Neural progenitor cell (in vitro differentiated cells): ENCODE measurements around the gene KLHL30. TPM values are rescaled to one million over a fixed set of nuclear protein-coding genes. Genes with fewer than 3 reads are reported as not detected.

Source experiments
- DNase-seq: peaks from one replicate; pipeline ENCODE4 v3.0.0-alpha.2; 2016; ENCODE audit warnings: low spot score
- H2AFZ ChIP-seq: fragments of 200-600 bp; sonication (generic); replicated peaks from 2 replicates; pipeline ENCODE4 v1.6.1; 2016; ENCODE audit warnings: antibody characterized with exemption
- H3F3A ChIP-seq: fragments of 200-600 bp; sonication (generic); 2 replicates; pipeline ENCODE4 v1.6.1; 2016; ENCODE audit warnings: antibody characterized with exemption, low read depth
- H3K27ac ChIP-seq: fragments of 200-600 bp; sonication (generic); 2 replicates; pipeline ENCODE4 v1.5.1; 2016; ENCODE audit warnings: mild to moderate bottlenecking
- H3K27me3 ChIP-seq: fragments of 200-600 bp; sonication (generic); 2 replicates; pipeline ENCODE4 v1.6.1; 2016; ENCODE audit warnings: mild to moderate bottlenecking, moderate library complexity
- H3K36me3 ChIP-seq: fragments of 200-600 bp; sonication (generic); 2 replicates; pipeline ENCODE4 v1.5.1; 2016
- H3K4me1 ChIP-seq: fragments of 200-600 bp; sonication (generic); 2 replicates; pipeline ENCODE4 v1.6.1; 2016; ENCODE audit warnings: mixed run types
- H3K4me2 ChIP-seq: fragments of 200-600 bp; sonication (generic); 2 replicates; pipeline ENCODE4 v1.6.1; 2016
- H3K4me3 ChIP-seq: fragments of 200-600 bp; sonication (generic); 2 replicates; pipeline ENCODE4 v1.5.1; 2016
- H3K79me2 ChIP-seq: fragments of 200-600 bp; sonication (generic); 2 replicates; pipeline ENCODE4 v1.6.1; 2016; ENCODE audit warnings: low read depth
- H3K9ac ChIP-seq: fragments of 200-600 bp; sonication (generic); 2 replicates; pipeline ENCODE4 v1.6.1; 2016
- H3K9me3 ChIP-seq: fragments of 200-600 bp; sonication (generic); 2 replicates; pipeline ENCODE4 v1.5.1; 2016; ENCODE audit warnings: low read depth
- H4K20me1 ChIP-seq: fragments of 200-600 bp; sonication (generic); 2 replicates; pipeline ENCODE4 v1.6.1; 2016; ENCODE audit warnings: low read depth
- H3K27ac Mint-ChIP-seq: 3 replicates; pipeline ENCODE4 v1.8.0; 2021; ENCODE audit warnings: mixed read lengths
- H3K27me3 Mint-ChIP-seq: 2 replicates; pipeline ENCODE4 v1.8.0; 2022; ENCODE audit warnings: low read depth, mild to moderate bottlenecking, inconsistent platforms, moderate library complexity, mixed read lengths; ENCODE audit not compliant: insufficient read depth
- H3K36me3 Mint-ChIP-seq: 3 replicates; pipeline ENCODE4 v1.8.0; 2021; ENCODE audit warnings: mixed read lengths
- H3K4me1 Mint-ChIP-seq: 3 replicates; pipeline ENCODE4 v1.8.0; 2021; ENCODE audit warnings: mixed read lengths
- H3K4me3 Mint-ChIP-seq: 3 replicates; pipeline ENCODE4 v1.8.0; 2021; ENCODE audit warnings: mild to moderate bottlenecking, moderate library complexity, mixed read lengths
- H3K9me3 Mint-ChIP-seq: 3 replicates; pipeline ENCODE4 v1.8.0; 2020; ENCODE audit warnings: mixed read lengths
- CTCF ChIP-seq: fragments of 200-600 bp; sonication (generic); IDR thresholded peaks from 2 replicates; pipeline ENCODE4 v1.5.1; 2017; ENCODE audit warnings: antibody characterized with exemption, mild to moderate bottlenecking
- EZH2 ChIP-seq: fragments of 200-600 bp; sonication (generic); IDR thresholded peaks from 2 replicates; pipeline ENCODE4 v1.6.1; 2017; ENCODE audit warnings: antibody characterized with exemption, mild to moderate bottlenecking, moderate library complexity
- EZH2phosphoT487 ChIP-seq: fragments of 200-600 bp; sonication (generic); IDR thresholded peaks from 2 replicates; pipeline ENCODE4 v1.6.1; 2017; ENCODE audit warnings: antibody characterized with exemption
- total RNA-seq: library from RNA; depleted of rRNA; stranded (reverse); fragments of >200 nt; gene quantifications from 2 replicates; pipeline ENCODE4 v1.2.3, GENCODE V29; 2015; ENCODE audit warnings: low replicate concordance

The KLHL30 gene
- total RNA-seq, 1 donor from 2014 or later = not detected

- no peak overlapping the region for H3K27ac Mint-ChIP-seq
- peaks cover 9% of the 10 kb centered on the region for H3F3A ChIP-seq
- no peaks in the 10 kb centered on the region for H3K36me3 ChIP-seq
- no peak overlapping the region for H3K4me3 Mint-ChIP-seq
- peaks cover 6% of the 10 kb centered on the region for H3K27me3 Mint-ChIP-seq
- H3K4me2 ChIP-seq = no peak overlapping the region
- H3K4me1 ChIP-seq = peaks cover 7% of the 10 kb centered on the region
- H3K4me1 Mint-ChIP-seq = no peaks in the 10 kb centered on the region
- no peak overlapping the region for H2AFZ ChIP-seq
- H3K9ac ChIP-seq = no peak overlapping the region
- H3K27me3 ChIP-seq = peaks cover 13% of the 10 kb centered on the region
- no peak for TF ChIP-seq CTCF
- no peak for TF ChIP-seq EZH2phosphoT487
- no peak for TF ChIP-seq EZH2
- no peaks in the 10 kb centered on the region for H4K20me1 ChIP-seq
- DNase-seq = no peak
- H3K36me3 Mint-ChIP-seq = no peaks in the 10 kb centered on the region
- no peaks in the 10 kb centered on the region for H3K9me3 ChIP-seq
- H3K27ac ChIP-seq = no peak overlapping the region
- no peaks in the 10 kb centered on the region for H3K79me2 ChIP-seq
- H3K9me3 Mint-ChIP-seq = peaks cover 3% of the 10 kb centered on the region
- H3K4me3 ChIP-seq = no peak overlapping the region
These were observed 15.9 kb upstream of the KLHL30 start for GRCh38 chr2:238122287-238123217.

- Histone ChIP-seq H3K27ac (no peak overlapping the region), H3K9ac (no peak overlapping the region), H3K4me3 (no peak overlapping the region), H3K9me3 (no peaks in the 10 kb centered on the region), H3F3A (peaks cover 9% of the 10 kb centered on the region), H4K20me1 (no peaks in the 10 kb centered on the region), H3K36me3 (no peaks in the 10 kb centered on the region), H3K4me2 (no peak overlapping the region), H3K4me1 (peaks cover 7% of the 10 kb centered on the region), H2AFZ (no peak overlapping the region), H3K79me2 (no peaks in the 10 kb centered on the region), H3K27me3 (peaks cover 5% of the 10 kb centered on the region)
- TF ChIP-seq EZH2phosphoT487 (no peak), CTCF (no peak), EZH2 (no peak)
- Mint-ChIP-seq H3K27me3 (peaks cover 2% of the 10 kb centered on the region), H3K36me3 (no peaks in the 10 kb centered on the region), H3K9me3 (no peaks in the 10 kb centered on the region), H3K27ac (no peak overlapping the region), H3K4me3 (no peak overlapping the region), H3K4me1 (no peaks in the 10 kb centered on the region)
- DNase-seq = no peak
These were observed 15.1 kb upstream of the KLHL30 start for GRCh38 chr2:238123218-238123971.

- Mint-ChIP-seq H3K9me3 (no peaks in the 10 kb centered on the region), H3K27ac (no peak overlapping the region), H3K36me3 (no peaks in the 10 kb centered on the region), H3K4me3 (no peak overlapping the region), H3K27me3 (peaks cover 2% of the 10 kb centered on the region), H3K4me1 (no peaks in the 10 kb centered on the region)
- Histone ChIP-seq H3K27ac (no peak overlapping the region), H3K27me3 (no peaks in the 10 kb centered on the region), H3K4me2 (no peak overlapping the region), H3K9me3 (no peaks in the 10 kb centered on the region), H3K36me3 (no peaks in the 10 kb centered on the region), H4K20me1 (no peaks in the 10 kb centered on the region), H3K4me1 (peaks cover 7% of the 10 kb centered on the region), H3K4me3 (no peak overlapping the region), H2AFZ (no peak overlapping the region), H3K9ac (no peak overlapping the region), H3F3A (peaks cover 9% of the 10 kb centered on the region), H3K79me2 (no peaks in the 10 kb centered on the region)
- no peak for DNase-seq
- no peak for TF ChIP-seq EZH2
- no peak for TF ChIP-seq EZH2phosphoT487
- no peak for TF ChIP-seq CTCF
These were observed 14.4 kb upstream of the KLHL30 start for GRCh38 chr2:238123991-238124470.
